CD4-positive, alpha-beta memory T cell (primary cell): ENCODE data around the gene CD160. TPM values are rescaled to one million over a fixed set of nuclear protein-coding genes. Genes with fewer than 3 reads are reported as not detected.

Source experiments
- CTCF ChIA-PET: fragments of 350-600 bp; sonication (Branson Sonifier 250); formaldehyde crosslinking; loops from one replicate; lab custom pipeline; 2021; ENCODE audit warnings: inconsistent platforms; ENCODE audit not compliant: partially characterized antibody; lab: Charles Lee
- POLR2A ChIA-PET: fragments of 350-600 bp; sonication (Branson Sonifier 250); formaldehyde crosslinking; loops from one replicate; lab custom pipeline; 2021; ENCODE audit not compliant: partially characterized antibody; lab: Charles Lee
- DNase-seq, 5 donors: peaks; one replicate each; pipeline versions ENCODE4 v3.0.0 to v3.0.0-alpha.2; 2020 to 2022; ENCODE audit warnings: mixed read lengths in 1 of 5
- H3K27ac ChIP-seq: one replicate; pipeline ENCODE4 v1.7.0; 2013; ENCODE audit warnings: low read depth, low read length
- H3K27me3 ChIP-seq: 2 replicates; pipeline ENCODE4 v1.7.0; 2013; ENCODE audit warnings: mild to moderate bottlenecking, low read length, moderate library complexity; ENCODE audit not compliant: insufficient read depth
- H3K36me3 ChIP-seq: 2 replicates; pipeline ENCODE4 v1.7.0; 2013; ENCODE audit warnings: mild to moderate bottlenecking, low read length, moderate library complexity; ENCODE audit not compliant: insufficient read depth
- H3K4me1 ChIP-seq: 2 replicates; pipeline ENCODE4 v1.7.0; 2013; ENCODE audit warnings: mild to moderate bottlenecking, low read length, moderate library complexity; ENCODE audit not compliant: insufficient read depth
- H3K4me3 ChIP-seq, 2 donors: one replicate each; pipeline ENCODE4 v1.7.0; 2013; ENCODE audit warnings: low read length in 2 of 2, mild to moderate bottlenecking in 1 of 2
- H3K9me3 ChIP-seq, 2 donors: one replicate each; pipeline ENCODE4 v1.7.0; 2013; ENCODE audit warnings: low read length in 2 of 2, control low read depth in 1 of 2; ENCODE audit not compliant: control insufficient read depth in 1 of 2
- H3K27ac Mint-ChIP-seq, 7 donors: one replicate each; pipeline ENCODE4 v1.8.0; 2020 to 2021; ENCODE audit warnings: mixed read lengths in 7 of 7, mild to moderate bottlenecking in 6 of 7, inconsistent platforms in 3 of 7, moderate library complexity in 3 of 7
- H3K27me3 Mint-ChIP-seq, 2 donors: one replicate each; pipeline ENCODE4 v1.8.0; 2020 to 2021; ENCODE audit warnings: mixed read lengths in 2 of 2
- H3K36me3 Mint-ChIP-seq, 2 donors: one replicate each; pipeline ENCODE4 v1.8.0; 2020 to 2021; ENCODE audit warnings: mixed read lengths in 2 of 2, inconsistent platforms in 1 of 2, mild to moderate bottlenecking in 1 of 2
- H3K4me1 Mint-ChIP-seq, 4 donors: one replicate each; pipeline ENCODE4 v1.8.0; 2020 to 2021; ENCODE audit warnings: mixed read lengths in 4 of 4, mild to moderate bottlenecking in 1 of 4
- H3K4me3 Mint-ChIP-seq, 8 donors: one replicate each; pipeline ENCODE4 v1.8.0; 2020 to 2021; ENCODE audit warnings: mixed read lengths in 8 of 8, mild to moderate bottlenecking in 7 of 8, moderate library complexity in 6 of 8, inconsistent platforms in 3 of 8
- H3K9me3 Mint-ChIP-seq, 8 donors: one replicate each; pipeline ENCODE4 v1.8.0; 2020 to 2021; ENCODE audit warnings: mixed read lengths in 8 of 8, mild to moderate bottlenecking in 5 of 8, inconsistent platforms in 3 of 8, moderate library complexity in 1 of 8
- intact Hi-C: fragments of 100-400 bp; cut with micrococcal nuclease; formaldehyde crosslinking; loops from one replicate; pipeline ENCODE4 v1.15.1; 2023
- polyA plus RNA-seq, 2 donors: library from polyadenylated mRNA; unstranded; fragments of 300-500 nt; fragmentation: Illumina TruSeq; gene quantifications; one replicate each; pipeline ENCODE4 v1.2.3, GENCODE V29; 2021
- total RNA-seq, 2 experiments: library from RNA; stranded (reverse); gene quantifications; one replicate each; pipeline ENCODE4 v1.2.3, GENCODE V29; 2021

CD160 gene
- total and polyA plus RNA-seq, 4 experiments from 2014 or later: 0.16 TPM; not detected in 3

DNA sequence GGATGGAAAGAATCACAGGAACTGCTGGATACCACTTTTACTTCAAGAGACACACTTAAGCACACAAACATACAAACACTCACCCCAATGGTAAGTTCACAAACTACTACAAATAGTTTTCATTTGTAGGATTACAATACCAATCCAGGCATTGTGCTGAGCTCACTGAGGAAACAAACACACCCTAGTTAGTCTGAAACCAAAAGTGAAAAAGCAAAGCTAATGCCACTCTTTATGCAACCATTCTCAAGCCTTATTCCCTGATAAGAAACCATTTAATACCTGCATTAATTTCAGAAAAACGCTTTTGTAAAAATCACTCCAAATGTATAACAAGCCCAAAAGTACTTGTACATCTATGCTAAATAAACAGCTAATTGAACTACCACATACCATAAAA, 66.2 kb downstream of the CD160 start:
- no peak overlapping the region for H3K4me3 ChIP-seq
- Mint-ChIP-seq H3K27me3 (no peaks in the 10 kb centered on the region), H3K4me1 (peaks cover 20 to 28% (median 22%) of the 10 kb centered on the region in 4 donors), H3K4me3 (no peak overlapping the region), H3K27ac (peak overlapping the region in 3 of 7 donors; percentile 2 to 71 (median 2)), H3K36me3 (peaks cover 31 to 53% of the 10 kb centered on the region in 2 donors), H3K9me3 (no peaks in the 10 kb centered on the region)
- POLR2A ChIA-PET: no interaction called here
- no peak overlapping the region for H3K27ac ChIP-seq
- H3K9me3 ChIP-seq: no peaks in the 10 kb centered on the region
- intact Hi-C loops: no loop called here
- no peak for DNase-seq
- peaks cover 16% of the 10 kb centered on the region for H3K4me1 ChIP-seq
- H3K36me3 ChIP-seq: peaks cover 4% of the 10 kb centered on the region
- CTCF ChIA-PET: no interaction called here
- H3K27me3 ChIP-seq: no peaks in the 10 kb centered on the region

DNA sequence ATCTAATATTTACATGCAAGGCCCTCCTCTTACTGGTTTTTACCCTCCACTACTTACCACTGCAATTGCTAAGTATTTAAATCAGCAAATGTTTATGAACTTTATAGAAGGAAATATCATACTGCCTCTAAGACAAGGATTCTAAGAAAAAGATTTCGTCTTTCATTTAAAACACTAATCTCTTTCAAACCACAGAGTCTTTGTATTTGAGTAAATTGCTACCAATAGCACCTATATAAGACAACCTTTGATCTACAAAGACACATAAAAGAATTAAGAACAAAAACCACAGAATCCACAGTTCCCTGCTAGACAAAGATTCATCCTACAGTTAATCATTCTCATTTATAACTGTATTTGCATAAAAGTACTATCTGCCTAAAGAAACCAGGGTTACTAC, 67.0 kb downstream of the CD160 start:
- H3K9me3 Mint-ChIP-seq: no peaks in the 10 kb centered on the region
- ChIA-PET POLR2A (no interaction called here), CTCF (no interaction called here)
- H3K4me3 Mint-ChIP-seq: peak overlapping the region in 3 of 8 donors; percentile 0 to 44 (median 29)
- peak overlapping the region in 5 of 7 donors; percentile 17 to 62 (median 50) for H3K27ac Mint-ChIP-seq
- intact Hi-C loops: no loop called here
- Histone ChIP-seq H3K27ac (no peak overlapping the region), H3K27me3 (no peaks in the 10 kb centered on the region), H3K9me3 (no peaks in the 10 kb centered on the region), H3K4me3 (no peak overlapping the region), H3K4me1 (peaks cover 16% of the 10 kb centered on the region), H3K36me3 (no peaks in the 10 kb centered on the region)
- peaks cover 20 to 26% (median 22%) of the 10 kb centered on the region in 4 donors for H3K4me1 Mint-ChIP-seq
- DNase-seq: no peak
- H3K27me3 Mint-ChIP-seq: no peaks in the 10 kb centered on the region
- H3K36me3 Mint-ChIP-seq: peaks cover 25 to 47% of the 10 kb centered on the region in 2 donors

DNA sequence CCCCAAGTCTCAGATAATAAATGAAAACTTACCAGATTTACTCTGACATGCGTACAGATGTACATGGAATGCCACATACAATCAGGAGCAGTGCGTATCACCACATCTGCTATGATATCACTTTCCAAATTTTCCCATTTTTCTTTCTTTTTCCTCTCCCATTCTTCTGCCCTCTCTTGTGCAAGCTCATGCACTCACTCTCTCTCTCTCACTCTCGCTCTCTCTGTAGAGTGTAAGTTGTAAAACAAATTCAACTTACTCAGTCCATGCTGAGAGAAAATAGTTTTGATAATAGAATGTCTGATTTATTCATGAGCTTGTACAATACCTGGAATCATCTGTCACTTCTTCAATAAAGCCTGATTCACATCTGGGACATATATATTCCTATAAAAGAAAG, 69.3 kb downstream of the CD160 start:
- H3K27ac Mint-ChIP-seq: no peak overlapping the region
- H3K4me1 ChIP-seq: peaks cover 16% of the 10 kb centered on the region
- POLR2A ChIA-PET: no interaction called here
- H3K9me3 ChIP-seq: no peaks in the 10 kb centered on the region
- H3K27ac ChIP-seq: no peak overlapping the region
- H3K9me3 Mint-ChIP-seq: no peaks in the 10 kb centered on the region
- peaks cover 20 to 33% (median 25%) of the 10 kb centered on the region in 4 donors for H3K4me1 Mint-ChIP-seq
- peaks cover 27 to 42% of the 10 kb centered on the region in 2 donors for H3K36me3 Mint-ChIP-seq
- no peaks in the 10 kb centered on the region for H3K27me3 ChIP-seq
- H3K36me3 ChIP-seq: peaks cover 2% of the 10 kb centered on the region
- no peak overlapping the region for H3K4me3 Mint-ChIP-seq
- no peak for DNase-seq
- no peaks in the 10 kb centered on the region for H3K27me3 Mint-ChIP-seq
- H3K4me3 ChIP-seq: no peak overlapping the region
- intact Hi-C loops: no loop called here
- CTCF ChIA-PET: interaction anchor here (2.4 kb wide), 1 partner anchor 57 kb away, joined by 6 read pairs; the partner anchor contains the start of gene NUDT17

Other genes with a start within 250 kb of the CD160 start
- 10 to 100 TPM; 30.0 to 32.8 TPM for gene GPR89A, start 111.5 kb upstream of the CD160 start, total RNA-seq
- gene GPR89A, start 111.5 kb upstream of the CD160 start, polyA plus RNA-seq: 10 to 100 TPM; 20.4 to 21.2 TPM
- not detected for gene PDZK1, start 12.1 kb upstream of the CD160 start, total RNA-seq
- gene PDZK1, start 12.1 kb upstream of the CD160 start, polyA plus RNA-seq: under 1 TPM in 1 of 2 donors, not detected in 1; 0.45 TPM
- gene RNF115, start 104.6 kb downstream of the CD160 start, total RNA-seq: 10 to 100 TPM; 15.2 to 15.3 TPM
- gene RNF115, start 104.6 kb downstream of the CD160 start, polyA plus RNA-seq: 1 to 10 TPM; 3.3 to 7.6 TPM
- gene POLR3C, start 104.7 kb downstream of the CD160 start, total RNA-seq: 10 to 100 TPM; 43.5 to 44.8 TPM
- 10 to 100 TPM; 43.5 to 52.0 TPM for gene POLR3C, start 104.7 kb downstream of the CD160 start, polyA plus RNA-seq
- 1 to 10 TPM; 3.1 to 5.6 TPM for gene NUDT17, start 126.1 kb downstream of the CD160 start, total RNA-seq
- 1 to 10 TPM; 3.0 to 3.7 TPM for gene NUDT17, start 126.1 kb downstream of the CD160 start, polyA plus RNA-seq
- 10 to 100 TPM; 30.3 to 33.6 TPM for gene PIAS3, start 139.6 kb downstream of the CD160 start, total RNA-seq
- gene PIAS3, start 139.6 kb downstream of the CD160 start, polyA plus RNA-seq: 10 to 100 TPM in 1 of 2 donors, 1 to 10 TPM in 1; 8.8 to 17.8 TPM
- gene ANKRD35, start 166.4 kb downstream of the CD160 start, total RNA-seq: not detected
- under 1 TPM in 1 of 2 donors, not detected in 1; 0.34 TPM for gene ANKRD35, start 166.4 kb downstream of the CD160 start, polyA plus RNA-seq
- gene ITGA10, start 190.6 kb downstream of the CD160 start, total RNA-seq: 1 to 10 TPM; 5.4 to 5.5 TPM
- gene ITGA10, start 190.6 kb downstream of the CD160 start, polyA plus RNA-seq: under 1 TPM; 0.17 to 0.30 TPM
- gene PEX11B, start 199.2 kb downstream of the CD160 start, total RNA-seq: 10 to 100 TPM; 34.7 to 38.7 TPM
- 10 to 100 TPM; 54.4 to 55.3 TPM for gene PEX11B, start 199.2 kb downstream of the CD160 start, polyA plus RNA-seq
- gene RBM8A, start 208.0 kb downstream of the CD160 start, total RNA-seq: 100 to 1,000 TPM; 116 to 122 TPM
- 100 to 1,000 TPM; 129 to 169 TPM for gene RBM8A, start 208.0 kb downstream of the CD160 start, polyA plus RNA-seq
- gene LIX1L, start 238.5 kb downstream of the CD160 start, total RNA-seq: 10 to 100 TPM; 64.5 to 66.1 TPM
- 10 to 100 TPM; 35.3 to 35.7 TPM for gene LIX1L, start 238.5 kb downstream of the CD160 start, polyA plus RNA-seq
- 1 to 10 TPM; 1.8 to 2.1 TPM for gene ANKRD34A, start 245.1 kb downstream of the CD160 start, total RNA-seq
- gene ANKRD34A, start 245.1 kb downstream of the CD160 start, polyA plus RNA-seq: under 1 TPM in 1 of 2 donors, not detected in 1; 0.60 TPM
- gene POLR3GL, start 245.2 kb downstream of the CD160 start, total RNA-seq: 10 to 100 TPM; 36.6 to 38.3 TPM
- gene POLR3GL, start 245.2 kb downstream of the CD160 start, polyA plus RNA-seq: 100 to 1,000 TPM in 1 of 2 donors, 10 to 100 TPM in 1; 95.3 to 164 TPM